ENCODE results near the gene SRCIN1. TPM values are rescaled to one million over a fixed set of nuclear protein-coding genes. Genes with fewer than 3 reads are reported as not detected.

SRCIN1 gene
- total RNA-seq, 2 donors from 2014 or later = 1.4 to 3.0 TPM

GRCh38 chr17:38568845-38569510 lies 36.8 kb downstream of the SRCIN1 start:
- ATAC-seq = no peak
- no peak for DNase-seq
- intact Hi-C loops (cut with DNase I) = no loop called here

GRCh38 chr17:38568274-38568673 lies 37.5 kb downstream of the SRCIN1 start:
- no peak for ATAC-seq
- intact Hi-C loops (cut with DNase I) = no loop called here

GRCh38 chr17:38567350-38567749 lies 38.4 kb downstream of the SRCIN1 start:
- ATAC-seq = no peak
- no peak for DNase-seq
- intact Hi-C loops (cut with DNase I) = no loop called here

More at GRCh38 chr17:38568274-38568673, 37.5 kb downstream of the SRCIN1 start:
- no peak for DNase-seq

GRCh38 chr17:38566666-38567031 lies 39.1 kb downstream of the SRCIN1 start:
- DNase-seq = no peak
- no peak for ATAC-seq
- intact Hi-C loops (cut with DNase I) = no loop called here

- ATAC-seq (no peak), DNase-seq (no peak)
- intact Hi-C loops (cut with DNase I) = no loop called here
Measured at GRCh38 chr17:38565853-38566665, 39.7 kb downstream of the SRCIN1 start.

GRCh38 chr17:38564869-38565268 lies 40.9 kb downstream of the SRCIN1 start:
- DNase-seq = no peak
- intact Hi-C loops (cut with DNase I) = no loop called here
- no peak for ATAC-seq

- ATAC-seq = no peak
- intact Hi-C loops (cut with DNase I) = no loop called here
- DNase-seq = no peak
Measured at GRCh38 chr17:38564254-38564837, 41.4 kb downstream of the SRCIN1 start.

GRCh38 chr17:38563362-38564253 lies 42.1 kb downstream of the SRCIN1 start:
- DNase-seq = no peak
- intact Hi-C loops (cut with DNase I) = no loop called here
- ATAC-seq = no peak

GRCh38 chr17:38562903-38563302 lies 42.8 kb downstream of the SRCIN1 start:
- intact Hi-C loops (cut with DNase I) = no loop called here

GRCh38 chr17:38562215-38562569 lies 43.6 kb downstream of the SRCIN1 start:
- ATAC-seq = no peak
- intact Hi-C loops (cut with DNase I) = no loop called here
- no peak for DNase-seq

More at GRCh38 chr17:38562903-38563302, 42.8 kb downstream of the SRCIN1 start:
- DNase-seq (no peak), ATAC-seq (no peak)

- intact Hi-C loops (cut with DNase I) = no loop called here
- ATAC-seq (no peak), DNase-seq (no peak)
Measured at GRCh38 chr17:38561416-38562214, 44.1 kb downstream of the SRCIN1 start.

- intact Hi-C loops (cut with DNase I) = no loop called here
- DNase-seq = no peak
- no peak for ATAC-seq
Measured at GRCh38 chr17:38560503-38561318, 45.0 kb downstream of the SRCIN1 start.

- intact Hi-C loops (cut with DNase I) = loop anchor here (5.0 to 10.0 kb wide), 2 partner anchors 105 to 107 kb away; no protein-coding TSS in a partner anchor
- DNase-seq = no peak
- ATAC-seq = no peak
Measured at GRCh38 chr17:38559880-38560230, 45.9 kb downstream of the SRCIN1 start.

GRCh38 chr17:38559051-38559879 lies 46.5 kb downstream of the SRCIN1 start:
- DNase-seq (peak; percentile 86), ATAC-seq (peak; percentile 53 to 82)
- intact Hi-C loops (cut with DNase I) = loop anchor here (5.0 to 10.0 kb wide), 2 partner anchors 106 to 108 kb away; no protein-coding TSS in a partner anchor

GRCh38 chr17:38558728-38559050 lies 47.1 kb downstream of the SRCIN1 start:
- ATAC-seq (peak in 1 of 2 donors; percentile 0), DNase-seq (no peak)
- intact Hi-C loops (cut with DNase I) = loop anchor here (5.0 to 10.0 kb wide), 2 partner anchors 106 to 109 kb away; no protein-coding TSS in a partner anchor

GRCh38 chr17:38557836-38558727 lies 47.7 kb downstream of the SRCIN1 start:
- DNase-seq (peak; percentile 93), ATAC-seq (peak; percentile 88 to 90)
- intact Hi-C loops (cut with DNase I) = loop anchor here (5.0 to 10.0 kb wide), 2 partner anchors 107 to 109 kb away; no protein-coding TSS in a partner anchor

Data from left cardiac atrium (tissue), 4 donors.